Lower leg skin (tissue), 3 donors: Measurements from ENCODE around the gene TRIM10.

ENCODE experiments used
- CTCF ChIP-seq, 3 donors: fragments of 450-650 bp; IDR thresholded peaks; one replicate each; pipeline ENCODE4 v1.5.1; 2016; ENCODE audit warnings: antibody characterized with exemption in 3 of 3, mild to moderate bottlenecking in 3 of 3, moderate library complexity in 2 of 3
- POLR2A ChIP-seq, 2 donors: fragments of 450-650 bp; IDR thresholded peaks; one replicate each; pipeline ENCODE4 v1.6.1; 2016 to 2017; ENCODE audit warnings: antibody characterized with exemption in 2 of 2, mild to moderate bottlenecking in 1 of 2, moderate library complexity in 1 of 2

- TF ChIP-seq CTCF (IDR thresholded peaks at IDR 0.05) (no peak), POLR2A (IDR thresholded peaks at IDR 0.05) (no peak)
These were observed 3.1 kb upstream of the TRIM10 start for GRCh38 chr6:30163918-30164654.
